ENCODE results near the gene NBAS.
"Not testable (repeated sequence)": the region's sequence is repeated elsewhere in the genome, so short reads cannot be mapped to it uniquely, and the experiment has no call there.

The NBAS gene

DNA sequence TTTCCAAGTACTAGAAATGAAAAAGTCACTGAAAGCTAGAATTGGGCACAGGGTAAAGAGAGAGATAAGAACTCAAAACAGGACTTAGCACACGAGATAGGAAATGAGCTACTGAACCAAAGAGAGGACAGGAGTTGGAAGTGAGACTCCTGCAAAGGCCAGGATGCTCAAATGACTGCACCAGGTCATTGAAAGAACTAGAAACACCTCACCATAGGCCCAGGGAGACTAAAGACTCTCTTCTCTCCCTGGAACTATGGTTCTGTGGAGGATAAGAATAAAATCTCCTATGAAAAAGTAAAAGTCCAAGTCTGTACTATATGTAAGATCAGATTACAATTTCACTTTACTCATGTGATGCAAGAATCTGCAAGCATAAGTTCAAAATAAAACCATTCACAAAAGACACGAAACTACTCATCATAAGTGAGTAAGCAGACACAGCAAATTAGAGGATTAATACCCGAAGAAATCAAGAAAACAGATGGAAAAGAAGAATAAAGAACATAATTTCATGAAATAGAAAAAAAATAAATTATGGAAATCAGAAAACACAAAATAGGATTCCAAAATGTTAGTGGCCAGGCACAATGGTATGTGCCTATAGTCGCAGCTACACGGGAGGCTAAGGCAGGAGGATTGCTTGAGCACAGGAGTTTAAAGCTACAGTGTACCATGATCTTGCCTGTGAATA is 6.5 kb downstream of the NBAS start:
- Mint-ChIP-seq H3K9me3 (no peaks in the 10 kb centered on the region), H3K27me3 (no peaks in the 10 kb centered on the region), H3K27ac (no peak overlapping the region), H3K4me1 (peaks cover 17% of the 10 kb centered on the region), H3K4me3 (no peak overlapping the region)
- no peak for DNase-seq
- ATAC-seq = no peak

DNA sequence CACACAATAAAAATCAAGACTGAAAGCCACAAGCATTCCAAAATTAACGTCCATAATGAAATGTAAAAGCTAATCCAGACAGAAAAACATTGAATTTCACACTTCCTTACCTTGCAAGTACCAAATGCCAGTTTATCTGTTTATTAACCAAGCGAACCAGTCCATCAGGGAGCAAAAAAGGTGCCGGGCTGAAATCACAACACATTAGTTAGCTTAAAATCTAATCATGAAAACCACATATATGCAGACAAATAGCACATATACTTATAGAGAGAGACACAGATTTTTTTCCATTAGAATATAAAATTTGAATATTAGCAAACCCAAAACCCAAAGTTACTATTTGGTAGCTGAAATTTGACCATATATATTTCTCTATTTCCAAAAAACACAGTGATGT is 7.2 kb downstream of the NBAS start:
- no peaks in the 10 kb centered on the region for H3K9me3 Mint-ChIP-seq
- H3K4me1 Mint-ChIP-seq = peaks cover 10% of the 10 kb centered on the region
- no peaks in the 10 kb centered on the region for H3K27me3 Mint-ChIP-seq
- ATAC-seq (no peak), DNase-seq (no peak)
- no peak overlapping the region for H3K4me3 Mint-ChIP-seq
- no peak overlapping the region for H3K27ac Mint-ChIP-seq

DNA sequence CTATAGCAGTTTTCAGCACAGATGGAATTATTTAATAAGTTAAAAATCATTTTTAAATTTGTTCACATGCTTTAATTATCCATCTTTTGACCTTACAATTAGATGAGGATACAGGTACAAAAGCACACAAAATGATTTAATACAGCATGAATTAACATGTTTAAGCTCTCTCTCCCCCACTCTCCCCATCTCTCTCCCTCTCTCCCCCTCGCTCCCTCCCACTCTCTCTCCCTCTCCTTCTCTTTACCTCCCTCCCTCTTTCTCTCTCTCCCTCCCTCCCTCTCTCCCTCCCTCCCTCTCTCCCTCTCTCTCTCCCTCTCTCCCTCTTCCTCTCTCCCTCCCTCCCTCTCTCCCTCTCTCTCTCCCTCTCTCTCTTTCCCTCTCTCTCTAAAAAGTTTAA is 7.6 kb downstream of the NBAS start:
- Mint-ChIP-seq H3K9me3 (no peaks in the 10 kb centered on the region), H3K27me3 (no peaks in the 10 kb centered on the region), H3K27ac (no peak overlapping the region), H3K4me3 (no peak overlapping the region), H3K4me1 (peaks cover 10% of the 10 kb centered on the region)
- DNase-seq (no peak), ATAC-seq (no peak)

DNA sequence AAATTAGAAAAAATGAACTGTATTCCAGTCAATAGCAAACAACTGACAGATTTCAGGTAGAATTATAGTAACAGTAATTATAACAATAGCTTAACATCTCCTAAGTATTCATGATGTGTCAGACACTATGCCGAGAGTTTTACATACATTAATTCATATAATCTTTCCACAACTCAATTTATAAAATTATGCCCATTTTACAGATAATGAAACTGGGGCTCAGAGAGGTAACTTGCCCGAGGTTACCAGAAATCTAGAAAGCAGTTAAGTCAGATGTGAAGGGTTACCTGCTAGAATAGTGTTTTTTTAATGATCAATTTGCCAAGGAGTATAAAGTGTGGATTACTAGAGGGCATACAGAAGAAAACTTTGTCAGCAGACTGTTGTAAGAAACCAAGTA is 12.2 kb downstream of the NBAS start:
- H3K27me3 Mint-ChIP-seq = no peaks in the 10 kb centered on the region
- H3K4me1 Mint-ChIP-seq = peaks cover 3% of the 10 kb centered on the region
- ATAC-seq (no peak), DNase-seq (no peak)
- no peak overlapping the region for H3K4me3 Mint-ChIP-seq
- H3K9me3 Mint-ChIP-seq = no peaks in the 10 kb centered on the region
- no peak overlapping the region for H3K27ac Mint-ChIP-seq

DNA sequence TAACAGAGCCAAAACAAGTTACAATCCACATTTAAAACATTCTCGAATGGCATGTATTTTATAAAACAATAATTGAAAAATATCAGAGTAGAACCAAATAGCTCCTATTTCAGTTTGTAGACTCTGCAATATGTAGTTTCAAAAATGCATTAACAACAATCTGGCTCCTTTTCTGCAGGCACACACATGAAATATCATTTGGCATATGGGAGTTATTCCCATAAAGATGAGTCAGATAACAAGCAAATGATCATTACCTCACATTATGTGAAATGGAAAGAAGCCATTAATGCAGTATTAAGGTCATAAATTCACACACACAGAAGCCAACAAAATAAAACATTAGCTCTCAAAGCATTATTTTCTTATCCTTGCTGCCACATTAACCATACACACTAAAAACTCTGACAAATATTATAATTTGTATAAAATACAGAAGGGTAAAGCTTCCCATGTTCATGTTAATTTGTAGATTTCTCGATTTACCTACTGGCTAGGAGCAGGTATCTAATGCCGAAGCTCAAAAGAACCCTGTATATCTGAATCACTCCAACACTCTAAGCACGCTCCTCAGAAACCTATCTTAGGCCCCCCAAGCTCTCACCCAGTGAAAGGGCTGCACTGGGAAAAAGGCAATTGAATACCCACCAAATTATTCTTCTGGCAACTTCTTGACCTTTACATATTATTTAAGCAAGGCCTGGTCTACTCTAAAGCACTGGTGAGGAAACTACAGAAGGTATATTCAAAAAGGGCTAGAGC is 13.8 kb downstream of the NBAS start:
- Mint-ChIP-seq H3K4me3 (no peak overlapping the region), H3K4me1 (no peaks in the 10 kb centered on the region), H3K27me3 (no peaks in the 10 kb centered on the region), H3K9me3 (no peaks in the 10 kb centered on the region), H3K27ac (no peak overlapping the region)
- ATAC-seq = no peak
- no peak for DNase-seq

DNA sequence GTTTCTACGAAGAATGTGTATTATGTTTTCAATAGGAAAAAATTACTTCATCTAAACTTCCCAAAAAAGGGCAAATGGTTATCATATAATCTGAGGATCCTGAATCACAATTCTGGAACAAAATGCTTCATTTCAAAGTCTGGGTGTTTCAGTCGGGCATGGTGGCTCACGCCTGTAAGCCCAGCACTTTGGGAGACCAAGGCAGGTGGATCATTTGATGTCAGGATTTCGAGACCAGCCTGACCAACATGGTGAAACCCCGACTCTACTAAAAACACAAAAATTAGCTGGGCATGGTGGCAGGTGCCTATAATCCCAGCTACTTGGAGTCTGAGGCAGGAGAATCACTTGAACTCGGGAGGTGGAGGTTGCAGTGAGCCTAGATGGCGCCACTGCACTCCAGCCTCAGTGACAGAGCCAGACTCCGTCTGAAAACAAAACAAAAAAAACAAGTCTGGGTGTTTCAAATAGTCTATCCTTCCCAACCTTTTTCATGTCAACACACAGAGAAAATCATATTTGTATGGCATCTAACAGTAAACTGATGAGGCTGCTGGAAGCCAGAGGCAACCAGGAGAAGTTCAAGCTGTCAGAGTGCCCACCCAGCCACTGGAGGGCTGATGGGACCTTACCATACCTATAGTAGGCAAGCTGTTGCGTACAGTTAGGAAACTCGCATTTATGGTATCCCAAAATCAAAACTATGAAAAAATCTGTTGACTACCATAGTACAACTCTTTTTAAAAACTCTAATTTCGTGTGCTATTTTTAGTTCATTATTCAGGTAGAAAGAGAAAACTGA is 14.6 kb downstream of the NBAS start:
- Mint-ChIP-seq H3K4me3 (no peak overlapping the region), H3K27ac (no peak overlapping the region), H3K4me1 (no peaks in the 10 kb centered on the region), H3K27me3 (no peaks in the 10 kb centered on the region), H3K9me3 (no peaks in the 10 kb centered on the region)
- DNase-seq (no peak), ATAC-seq (no peak)

DNA sequence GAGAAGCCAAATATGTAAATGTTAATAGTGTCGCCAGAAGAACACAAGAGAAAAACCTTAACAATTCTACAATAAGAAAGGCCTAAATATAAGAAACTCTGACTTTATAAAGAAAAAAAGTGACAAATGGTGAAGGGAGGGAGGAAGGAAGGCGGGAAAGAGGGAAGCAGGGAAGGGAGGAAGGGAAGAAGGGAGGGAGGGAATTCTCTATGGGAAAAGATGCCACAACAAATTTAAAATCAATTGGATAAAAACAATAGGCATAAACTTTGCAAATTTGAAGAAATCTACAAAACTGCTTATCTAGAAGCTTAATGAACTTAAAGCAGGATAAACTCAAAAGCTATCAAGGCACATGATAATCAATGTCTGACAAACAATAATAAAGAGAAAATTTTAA is 16.9 kb downstream of the NBAS start:
- no peaks in the 10 kb centered on the region for H3K9me3 Mint-ChIP-seq
- H3K27me3 Mint-ChIP-seq = no peaks in the 10 kb centered on the region
- no peak overlapping the region for H3K4me3 Mint-ChIP-seq
- ATAC-seq = no peak
- no peak for DNase-seq
- H3K4me1 Mint-ChIP-seq = no peaks in the 10 kb centered on the region
- no peak overlapping the region for H3K27ac Mint-ChIP-seq

DNA sequence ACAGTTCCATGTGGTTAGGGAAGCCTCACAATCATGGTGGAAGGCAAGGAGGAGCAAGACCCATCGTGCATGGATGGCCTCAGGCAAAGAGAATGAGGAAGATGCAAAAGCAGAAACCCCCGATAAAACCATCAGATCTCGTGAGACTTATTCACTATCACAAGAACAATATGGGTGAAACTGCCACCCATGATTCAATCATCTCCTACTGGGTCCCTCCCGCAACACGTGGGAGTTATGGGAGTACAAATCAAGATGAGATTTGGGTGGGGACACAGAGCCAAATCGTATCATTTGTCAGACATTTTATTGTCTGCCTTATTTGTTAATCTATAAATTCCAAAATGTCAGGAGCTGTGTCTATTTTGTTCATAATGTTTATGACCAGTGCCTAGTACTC is 17.6 kb downstream of the NBAS start:
- Mint-ChIP-seq H3K9me3 (no peaks in the 10 kb centered on the region), H3K4me3 (no peak overlapping the region), H3K27ac (no peak overlapping the region), H3K27me3 (no peaks in the 10 kb centered on the region), H3K4me1 (no peaks in the 10 kb centered on the region)
- DNase-seq = no peak
- no peak for ATAC-seq

DNA sequence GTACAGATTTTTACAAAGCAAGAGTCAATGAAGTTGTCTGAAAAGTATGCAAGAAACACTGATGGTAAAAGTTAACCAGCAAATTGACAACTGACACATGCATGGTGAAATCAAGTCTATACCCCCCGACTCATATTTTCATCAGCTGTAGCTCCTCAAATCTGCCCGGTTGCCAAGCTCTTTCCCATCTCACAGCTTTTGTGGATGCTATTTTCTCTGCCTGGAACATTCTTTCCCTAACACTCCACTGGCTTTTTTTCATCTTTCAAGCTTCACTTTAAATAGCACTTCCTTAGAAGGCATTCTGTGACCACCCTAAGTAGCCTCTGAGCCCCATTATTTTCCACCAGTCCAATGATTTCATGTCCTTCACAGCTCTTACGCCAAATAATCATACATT is 18.1 kb downstream of the NBAS start:
- Mint-ChIP-seq H3K4me3 (no peak overlapping the region), H3K9me3 (no peaks in the 10 kb centered on the region), H3K27ac (no peak overlapping the region), H3K4me1 (no peaks in the 10 kb centered on the region), H3K27me3 (no peaks in the 10 kb centered on the region)
- DNase-seq (no peak), ATAC-seq (no peak)

DNA sequence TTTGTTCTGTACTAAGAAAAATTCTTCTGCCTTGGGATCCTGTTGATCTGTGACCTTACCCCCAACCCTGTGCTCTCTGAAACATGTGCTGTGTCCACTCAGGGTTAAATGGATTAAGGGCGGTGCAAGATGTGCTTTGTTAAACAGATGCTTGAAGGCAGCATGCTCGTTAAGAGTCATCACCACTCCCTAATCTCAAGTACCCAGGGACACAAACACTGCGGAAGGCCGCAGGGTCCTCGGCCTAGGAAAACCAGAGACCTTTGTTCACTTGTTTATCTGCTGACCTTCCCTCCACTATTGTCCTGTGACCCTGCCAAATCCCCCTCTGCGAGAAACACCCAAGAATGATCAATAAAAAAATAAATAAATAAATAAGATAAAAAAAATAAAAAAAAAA is 18.9 kb downstream of the NBAS start:
- not testable (repeated sequence) for DNase-seq, ATAC-seq, H3K4me1 Mint-ChIP-seq, H3K27ac Mint-ChIP-seq, H3K9me3 Mint-ChIP-seq, H3K4me3 Mint-ChIP-seq, H3K27me3 Mint-ChIP-seq

DNA sequence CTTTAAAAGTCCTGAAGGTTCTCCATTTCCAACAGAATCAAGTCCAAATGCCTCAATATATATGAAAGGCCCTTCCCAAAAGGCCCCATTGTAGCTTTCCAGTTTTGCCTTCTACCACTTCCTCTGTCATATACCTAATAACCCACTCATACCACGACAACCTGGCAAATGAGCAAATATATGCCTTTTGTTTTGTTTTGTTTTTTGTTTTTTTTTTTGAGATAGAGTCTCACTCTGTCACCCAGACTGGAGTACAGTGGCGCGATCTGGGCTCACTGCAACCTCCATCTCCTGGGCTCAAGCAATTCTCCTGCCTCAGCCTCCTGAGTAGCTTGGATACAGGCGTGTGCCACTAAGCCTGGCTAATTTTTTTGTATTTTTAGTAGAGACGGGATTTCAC is 20.6 kb downstream of the NBAS start:
- not testable (repeated sequence) for DNase-seq, ATAC-seq, H3K4me3 Mint-ChIP-seq, H3K4me1 Mint-ChIP-seq, H3K27me3 Mint-ChIP-seq, H3K9me3 Mint-ChIP-seq, H3K27ac Mint-ChIP-seq

DNA sequence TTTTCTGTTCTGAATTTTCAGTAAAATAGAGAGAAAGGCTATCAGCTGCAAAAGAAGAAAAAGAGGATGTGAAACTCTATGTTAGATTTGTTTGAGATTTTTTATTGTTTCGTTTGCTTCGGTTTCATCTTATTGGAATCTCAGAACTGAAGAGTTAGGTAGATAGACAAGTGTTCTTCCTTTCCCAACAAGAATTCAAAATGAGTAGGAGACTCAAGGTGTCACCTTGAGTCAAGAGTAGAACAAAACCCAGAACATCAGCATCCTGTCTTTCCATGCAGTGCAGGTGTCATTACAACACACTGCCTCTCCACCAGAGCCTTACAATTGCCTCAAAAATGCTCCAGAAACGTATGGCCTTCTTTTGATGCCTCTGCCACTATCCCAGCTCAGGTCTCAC is 21.1 kb downstream of the NBAS start:
- Mint-ChIP-seq H3K4me3 (no peak overlapping the region), H3K9me3 (no peaks in the 10 kb centered on the region), H3K27ac (no peak overlapping the region), H3K4me1 (no peaks in the 10 kb centered on the region), H3K27me3 (no peaks in the 10 kb centered on the region)
- no peak for DNase-seq
- no peak for ATAC-seq

DNA sequence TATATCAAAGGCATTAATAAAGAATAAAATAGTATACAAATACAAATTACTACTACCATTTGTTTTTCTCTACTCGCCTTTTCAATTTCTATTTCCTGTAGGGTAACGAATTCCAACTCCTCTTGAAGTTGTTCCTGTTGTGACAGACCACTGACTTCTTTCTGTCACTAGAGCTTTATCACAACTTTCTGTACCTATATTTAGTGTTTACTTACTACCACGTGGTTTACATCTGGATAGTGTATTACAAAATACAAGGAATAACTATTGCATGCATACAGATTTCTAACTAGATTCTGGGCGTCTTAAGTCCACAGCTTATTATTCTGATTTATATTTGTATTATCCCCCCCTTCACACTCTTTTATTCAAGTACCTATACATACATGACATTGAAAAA is 22.3 kb downstream of the NBAS start:
- Mint-ChIP-seq H3K9me3 (no peaks in the 10 kb centered on the region), H3K27me3 (no peaks in the 10 kb centered on the region), H3K27ac (no peak overlapping the region), H3K4me3 (no peak overlapping the region), H3K4me1 (no peaks in the 10 kb centered on the region)
- no peak for DNase-seq
- ATAC-seq = no peak

DNA sequence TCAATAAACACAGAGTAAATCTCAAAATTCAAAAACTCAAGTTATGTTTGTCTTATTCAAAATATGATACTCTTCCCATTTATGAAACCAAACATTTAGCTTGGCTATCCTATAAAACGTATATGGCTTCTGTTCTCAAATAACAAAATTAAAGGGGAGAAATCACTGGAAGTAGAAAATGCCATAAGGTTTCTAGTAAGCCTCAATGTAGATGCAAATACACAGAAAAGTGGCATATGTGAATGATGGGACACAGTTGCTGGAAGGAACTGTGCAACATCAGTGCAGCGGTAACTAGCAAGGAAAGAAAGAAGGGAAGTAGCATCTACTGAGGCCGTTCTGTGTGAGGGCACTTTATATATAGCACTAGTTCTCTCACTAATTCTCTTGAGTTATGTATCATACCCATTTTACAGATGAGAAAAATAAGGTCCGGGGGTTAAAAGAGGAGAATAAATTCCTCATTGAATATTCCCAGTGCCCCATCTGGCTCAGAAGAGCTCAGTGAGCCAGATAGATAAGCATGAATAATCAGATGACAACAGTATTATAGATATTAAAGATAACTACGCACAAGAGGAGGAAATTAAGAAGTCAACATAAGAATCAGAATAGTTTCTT is 27.2 kb downstream of the NBAS start:
- no peaks in the 10 kb centered on the region for H3K4me1 Mint-ChIP-seq
- ATAC-seq = no peak

DNA sequence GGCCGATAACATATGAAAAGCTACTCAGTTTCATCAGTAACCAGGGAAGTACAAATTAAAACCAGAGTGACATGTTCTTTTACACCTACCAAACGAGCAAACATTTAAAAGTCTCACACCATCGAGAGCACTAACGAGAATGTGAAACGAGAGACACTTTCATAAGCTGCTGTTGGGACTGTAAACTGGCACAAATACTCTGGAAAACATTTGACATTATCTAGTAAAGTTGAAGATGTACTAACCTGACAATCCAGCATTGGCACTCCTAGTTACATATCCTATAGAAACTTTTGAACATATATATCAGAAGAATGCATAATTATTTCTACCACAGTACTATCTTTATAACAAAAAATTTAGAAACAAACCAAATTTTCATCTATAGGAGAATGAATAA is 28.1 kb downstream of the NBAS start:
- no peaks in the 10 kb centered on the region for H3K9me3 Mint-ChIP-seq
- no peak overlapping the region for H3K4me3 Mint-ChIP-seq
- no peaks in the 10 kb centered on the region for H3K4me1 Mint-ChIP-seq
- DNase-seq (no peak), ATAC-seq (no peak)
- no peaks in the 10 kb centered on the region for H3K27me3 Mint-ChIP-seq
- H3K27ac Mint-ChIP-seq = no peak overlapping the region

More for the DNA sequence above, 27.2 kb downstream of the NBAS start:
- Mint-ChIP-seq H3K27me3 (no peaks in the 10 kb centered on the region), H3K4me3 (no peak overlapping the region), H3K9me3 (no peaks in the 10 kb centered on the region), H3K27ac (peak overlapping the region in 1 of 2 donors; percentile 20)
- DNase-seq = no peak
